Spleen (tissue), 7 donors: ENCODE data around the gene PAX2.

Experiments used
- POLR2A ChIP-seq, 3 donors: fragments of 450-650 bp; IDR thresholded peaks; one replicate each; pipeline ENCODE4 v1.5.1; 2017; ENCODE audit warnings: antibody characterized with exemption in 3 of 3, mild to moderate bottlenecking in 1 of 3
- TF ChIP-seq, protein P1 (sequence below), 11 experiments: fragments of 200-600 bp in 7 of 11; fragments of 450-650 bp in 4 of 11; sonication (generic) in 4 of 11; IDR thresholded peaks in 8 of 11; conservative IDR thresholded peaks in 3 of 11; 1 replicate in 7 of 11; 2 replicates in 4 of 11; pipeline versions ENCODE4 v1.4.0 to v1.8.0; 2016 to 2021; ENCODE audit warnings: antibody characterized with exemption in 11 of 11, inconsistent platforms in 4 of 11, mild to moderate bottlenecking in 1 of 11
- donor health status: DM: no; HTN: no; CAD: no; lungs with moderate emphysema.
- donor health status: DM: no; HTN: no; CAD: no.
- donor health status: DM: no; HTN: no; CAD: no.

DNA sequence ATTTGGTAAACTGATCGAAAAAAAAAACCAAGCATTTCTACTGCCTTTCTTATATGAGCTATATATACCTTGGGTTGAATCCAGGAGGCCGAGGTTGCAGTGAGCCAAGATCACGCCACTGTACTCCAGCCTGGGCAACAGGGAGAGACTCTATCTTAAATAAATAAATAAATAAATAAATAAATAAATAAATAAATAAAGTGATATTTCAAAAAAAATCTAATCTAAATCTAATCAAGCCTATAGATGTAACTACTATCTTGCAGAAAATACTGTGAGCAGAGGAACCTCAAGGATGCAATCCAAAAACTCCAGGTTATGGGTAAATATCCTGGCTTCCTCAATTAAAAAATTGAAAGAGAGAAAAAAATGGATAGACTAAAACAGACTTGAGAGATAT is 96.1 kb downstream of the PAX2 start:
- TF ChIP-seq POLR2A (IDR thresholded peaks at IDR 0.05) = no peak
- TF ChIP-seq, protein P1, sequence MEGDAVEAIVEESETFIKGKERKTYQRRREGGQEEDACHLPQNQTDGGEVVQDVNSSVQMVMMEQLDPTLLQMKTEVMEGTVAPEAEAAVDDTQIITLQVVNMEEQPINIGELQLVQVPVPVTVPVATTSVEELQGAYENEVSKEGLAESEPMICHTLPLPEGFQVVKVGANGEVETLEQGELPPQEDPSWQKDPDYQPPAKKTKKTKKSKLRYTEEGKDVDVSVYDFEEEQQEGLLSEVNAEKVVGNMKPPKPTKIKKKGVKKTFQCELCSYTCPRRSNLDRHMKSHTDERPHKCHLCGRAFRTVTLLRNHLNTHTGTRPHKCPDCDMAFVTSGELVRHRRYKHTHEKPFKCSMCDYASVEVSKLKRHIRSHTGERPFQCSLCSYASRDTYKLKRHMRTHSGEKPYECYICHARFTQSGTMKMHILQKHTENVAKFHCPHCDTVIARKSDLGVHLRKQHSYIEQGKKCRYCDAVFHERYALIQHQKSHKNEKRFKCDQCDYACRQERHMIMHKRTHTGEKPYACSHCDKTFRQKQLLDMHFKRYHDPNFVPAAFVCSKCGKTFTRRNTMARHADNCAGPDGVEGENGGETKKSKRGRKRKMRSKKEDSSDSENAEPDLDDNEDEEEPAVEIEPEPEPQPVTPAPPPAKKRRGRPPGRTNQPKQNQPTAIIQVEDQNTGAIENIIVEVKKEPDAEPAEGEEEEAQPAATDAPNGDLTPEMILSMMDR (IDR thresholded peaks at IDR 0.05 in 8 of 11, conservative IDR thresholded peaks at IDR 0.05 in 3 of 11) = no peak
